A549 (cell line): ENCODE results near the gene IST1. TPM values are rescaled to one million over a fixed set of nuclear protein-coding genes. Genes with fewer than 3 reads are reported as not detected.

ENCODE experiments used
- ATAC-seq, 2 experiments: fragments of 200-7000 bp in 1 of 2; fragments of >200 bp in 1 of 2; cut with Nextera tagmentation in 1 of 2; cut with Tn5 transposase in 1 of 2; 3 replicates each; pipeline versions ENCODE4 v1.8.0 to v1.9.1; 2018 to 2020; ENCODE audit warnings: mild to moderate bottlenecking in 1 of 2, moderate library complexity in 1 of 2
- CTCF ChIA-PET: fragments of 300-600 bp; sonication (Branson Sonifier 250); formaldehyde crosslinking; extraction: SDS; loops from one replicate; lab custom pipeline; 2021; ENCODE audit warnings: antibody characterized with exemption, inconsistent platforms; lab: Yijun Ruan, JAX
- POLR2A ChIA-PET: fragments of 350-600 bp; formaldehyde crosslinking; extraction: SDS; loops from one replicate; lab custom pipeline; 2021; ENCODE audit warnings: antibody characterized with exemption, inconsistent platforms; lab: Yijun Ruan, JAX
- DNase-seq, 2 experiments: peaks; one replicate each; pipeline versions ENCODE4 v3.0.0 to v3.0.0-alpha.2; 2011 to 2016; ENCODE audit warnings: low read depth in 1 of 2, low spot score in 1 of 2
- FAIRE-seq: peaks from 2 replicates; lab custom pipeline; 2011; peaks lifted over from hg19 to GRCh38; lab: Jason Lieb, UNC
- H3K27ac ChIP-seq, 2 experiments: fragments of >200 bp; sonication (Bioruptor Twin); formaldehyde crosslinking; 3 replicates each; pipeline ENCODE4 v1.5.1; 2016 to 2017
- H3K4me1 ChIP-seq: fragments of >200 bp; sonication (Bioruptor Twin); formaldehyde crosslinking; 3 replicates; pipeline ENCODE4 v1.6.1; 2016
- H3K4me2 ChIP-seq: fragments of >200 bp; sonication (Bioruptor Twin); formaldehyde crosslinking; 3 replicates; pipeline ENCODE4 v1.6.1; 2016
- H3K4me3 ChIP-seq: fragments of >200 bp; sonication (Bioruptor Twin); formaldehyde crosslinking; 3 replicates; pipeline ENCODE4 v1.5.1; 2016
- H3K9me3 ChIP-seq: fragments of >200 bp; sonication (Bioruptor Twin); formaldehyde crosslinking; 3 replicates; pipeline ENCODE4 v1.6.1; 2016
- ESRRA ChIP-seq: fragments of 150-350 bp; IDR thresholded peaks from 2 replicates; pipeline ENCODE4 v1.6.1; 2014; ENCODE audit warnings: mild to moderate bottlenecking, low read length, borderline replicate concordance
- FOXS1 ChIP-seq: fragments of 250-450 bp; sonication (Bioruptor Pico); IDR thresholded peaks from 2 replicates; pipeline ENCODE4 v1.5.0; 2020; ENCODE audit warnings: mild to moderate bottlenecking, moderate library complexity
- MAFK ChIP-seq: fragments of 450-650 bp; IDR thresholded peaks from 2 replicates; pipeline ENCODE4 v1.6.1; 2014; ENCODE audit not compliant: partially characterized antibody
- POLR2A ChIP-seq: IDR thresholded peaks from 2 replicates; pipeline ENCODE4 v1.6.1; 2012; ENCODE audit warnings: mild to moderate bottlenecking, low read length
- ZSCAN20 ChIP-seq: fragments of 250-450 bp; sonication (Bioruptor Pico); IDR thresholded peaks from 2 replicates; pipeline ENCODE4 v1.8.0; 2022; ENCODE audit warnings: mild to moderate bottlenecking, moderate library complexity
- WGBS: methylation state at CpG from one replicate; pipeline ENCODE4 v1.1.6; 2017; ENCODE audit errors: missing lambda C conversion rate; 5-methylcytosine and 5-hydroxymethylcytosine counted together
- polyA plus RNA-seq, 4 experiments: library from polyadenylated mRNA; depleted of rRNA in 3 of 4; stranded (reverse); fragments of >200 nt; fragmentation: RNase III in 1 of 4; extraction: RNeasy Plus Mini Kit Qiagen cat#74134 plus additional on column Dnase treatment in 1 of 4; gene quantifications; 2 replicates in 3 of 4; 3 replicates in 1 of 4; pipeline ENCODE4 v1.2.3, GENCODE V29; 2011 to 2017

IST1 gene
- polyA plus RNA-seq, 2 of the 4 experiments (the other 2 are of a cell fraction) = 178 to 290 TPM

DNA sequence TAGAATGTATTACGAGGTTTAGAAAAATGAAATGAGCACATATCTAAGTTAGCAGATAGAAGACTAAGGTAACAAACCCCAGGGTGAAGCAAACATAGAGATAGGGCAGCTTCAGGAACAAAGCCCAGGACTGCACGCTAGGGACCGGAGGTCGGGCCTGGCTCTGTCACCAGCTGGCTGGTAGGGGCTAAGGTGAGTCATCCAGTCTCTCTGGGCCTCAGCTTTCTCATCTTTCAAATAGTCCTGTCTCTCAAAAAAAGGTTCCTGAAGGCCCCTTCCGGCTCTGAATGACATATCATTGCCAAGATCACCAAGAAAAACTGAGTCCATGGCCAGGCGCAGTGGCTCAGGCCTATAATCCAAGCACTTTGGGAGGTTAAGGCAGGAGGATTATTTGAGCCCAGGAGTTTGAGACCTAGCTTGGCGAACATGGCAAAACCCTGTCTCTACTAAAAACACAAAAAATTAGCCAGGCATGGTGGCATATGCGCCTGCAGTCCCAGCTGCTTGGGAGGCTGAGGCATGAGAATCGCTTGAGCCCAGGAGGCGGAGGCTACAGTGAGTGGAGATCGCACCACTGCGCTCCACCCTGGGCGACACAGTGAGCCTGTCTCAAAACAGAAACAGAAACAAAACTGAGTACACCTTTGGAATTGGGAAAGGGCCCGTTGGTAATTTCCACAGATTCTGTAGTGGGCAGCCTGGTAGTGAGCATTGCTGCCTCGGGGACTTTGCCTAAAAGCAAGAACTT is 78.9 kb downstream of the IST1 start:
- Histone ChIP-seq H3K4me1 (no peaks in the 10 kb centered on the region), H3K4me2 (no peak overlapping the region), H3K27ac (no peak overlapping the region), H3K9me3 (no peaks in the 10 kb centered on the region), H3K4me3 (no peak overlapping the region)
- ChIA-PET POLR2A (no interaction called here), CTCF (interaction anchor here (1.1 to 1.9 kb wide), 3 partner anchors 9 to 13 kb away, joined by 4 to 11 read pairs (median 6); no protein-coding TSS in a partner anchor)
- 81% methylated on average over 15 of the region's 15 CpGs for WGBS
- no peak for TF ChIP-seq POLR2A
- no peak for TF ChIP-seq MAFK
- no peak for TF ChIP-seq FOXS1
- TF ChIP-seq ESRRA = no peak
- no peak for TF ChIP-seq ZSCAN20
- FAIRE-seq = no peak
- no peak for DNase-seq
- no peak for ATAC-seq

Other genes with a start within 250 kb of the IST1 start
- 11.3 and 12.6 TPM in 2 replicates for gene PHLPP2, start 170.8 kb upstream of the IST1 start, polyA plus RNA-seq (2011; rRNA removed)
- 7.9 to 8.2 TPM (median 8.0 TPM) in 3 replicates for gene PHLPP2, start 170.8 kb upstream of the IST1 start, polyA plus RNA-seq (2017; fragmentation: RNase III; extraction: RNeasy Plus Mini Kit Qiagen cat#74134 plus additional on column Dnase treatment)
- gene AP1G1, start 86.7 kb upstream of the IST1 start, polyA plus RNA-seq (2011; rRNA removed) = 85.6 and 98.0 TPM in 2 replicates
- gene AP1G1, start 86.7 kb upstream of the IST1 start, polyA plus RNA-seq (2017; fragmentation: RNase III; extraction: RNeasy Plus Mini Kit Qiagen cat#74134 plus additional on column Dnase treatment) = 38.1 to 40.7 TPM (median 38.6 TPM) in 3 replicates
- 16.9 and 18.2 TPM in 2 replicates for gene ATXN1L, start 49.6 kb upstream of the IST1 start, polyA plus RNA-seq (2011; rRNA removed)
- gene ATXN1L, start 49.6 kb upstream of the IST1 start, polyA plus RNA-seq (2017; fragmentation: RNase III; extraction: RNeasy Plus Mini Kit Qiagen cat#74134 plus additional on column Dnase treatment) = 16.2 to 17.7 TPM (median 17.4 TPM) in 3 replicates
- 3.6 and 4.5 TPM in 2 replicates for gene ZNF821, start 11.3 kb upstream of the IST1 start, polyA plus RNA-seq (2011; rRNA removed)
- 2.7 to 3.8 TPM (median 3.4 TPM) in 3 replicates for gene ZNF821, start 11.3 kb upstream of the IST1 start, polyA plus RNA-seq (2017; fragmentation: RNase III; extraction: RNeasy Plus Mini Kit Qiagen cat#74134 plus additional on column Dnase treatment)
- gene PKD1L3, start 104.9 kb downstream of the IST1 start, polyA plus RNA-seq (2011; rRNA removed) = 0.01 TPM in 1 of 2 replicates, not detected in the other
- not detected in 3 replicates for gene PKD1L3, start 104.9 kb downstream of the IST1 start, polyA plus RNA-seq (2017; fragmentation: RNase III; extraction: RNeasy Plus Mini Kit Qiagen cat#74134 plus additional on column Dnase treatment)
- gene DHODH, start 113.2 kb downstream of the IST1 start, polyA plus RNA-seq (2011; rRNA removed) = 10.1 and 13.2 TPM in 2 replicates
- 9.7 to 11.0 TPM (median 10.5 TPM) in 3 replicates for gene DHODH, start 113.2 kb downstream of the IST1 start, polyA plus RNA-seq (2017; fragmentation: RNase III; extraction: RNeasy Plus Mini Kit Qiagen cat#74134 plus additional on column Dnase treatment)
- gene HP, start 159.0 kb downstream of the IST1 start, polyA plus RNA-seq (2011; rRNA removed) = 0.23 and 0.28 TPM in 2 replicates
- gene HP, start 159.0 kb downstream of the IST1 start, polyA plus RNA-seq (2017; fragmentation: RNase III; extraction: RNeasy Plus Mini Kit Qiagen cat#74134 plus additional on column Dnase treatment) = not detected in 3 replicates
- gene HPR, start 167.7 kb downstream of the IST1 start, polyA plus RNA-seq (2011; rRNA removed) = not detected in 2 replicates
- gene HPR, start 167.7 kb downstream of the IST1 start, polyA plus RNA-seq (2017; fragmentation: RNase III; extraction: RNeasy Plus Mini Kit Qiagen cat#74134 plus additional on column Dnase treatment) = not detected in 3 replicates
- gene TXNL4B, start 198.1 kb downstream of the IST1 start, polyA plus RNA-seq (2011; rRNA removed) = 22.7 and 32.7 TPM in 2 replicates
- gene TXNL4B, start 198.1 kb downstream of the IST1 start, polyA plus RNA-seq (2017; fragmentation: RNase III; extraction: RNeasy Plus Mini Kit Qiagen cat#74134 plus additional on column Dnase treatment) = 15.7 to 17.9 TPM (median 16.4 TPM) in 3 replicates
- 37.4 and 41.9 TPM in 2 replicates for gene DHX38, start 198.3 kb downstream of the IST1 start, polyA plus RNA-seq (2011; rRNA removed)
- 72.8 to 85.4 TPM (median 80.6 TPM) in 3 replicates for gene DHX38, start 198.3 kb downstream of the IST1 start, polyA plus RNA-seq (2017; fragmentation: RNase III; extraction: RNeasy Plus Mini Kit Qiagen cat#74134 plus additional on column Dnase treatment)